EL (cell line): ENCODE results near the gene SCD5.

Experiments
- DNase-seq: peaks from one replicate; pipeline ENCODE4 v3.0.0-alpha.2; 2016

Gene SCD5

DNA sequence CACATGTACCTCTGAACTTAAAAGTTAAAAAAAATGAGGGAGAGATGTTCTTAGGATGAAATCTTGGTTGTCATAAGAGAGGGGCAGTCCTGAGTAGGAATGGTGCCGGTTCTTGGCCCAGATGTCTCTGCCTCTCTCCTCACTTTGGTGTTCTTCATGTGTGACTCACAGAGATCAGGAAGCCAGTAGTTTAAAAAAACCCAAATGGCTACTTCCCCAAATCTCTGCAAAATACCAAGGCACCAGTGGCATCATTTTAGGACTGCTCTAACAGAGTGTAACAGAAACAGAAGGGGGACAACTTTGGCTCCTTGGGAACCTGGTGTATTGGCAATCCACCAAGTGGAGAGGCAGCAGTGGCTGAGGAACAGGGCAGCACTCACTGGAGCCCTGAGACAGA lies 116.8 kb downstream of the SCD5 start:
- peak; percentile 6 for DNase-seq

DNA sequence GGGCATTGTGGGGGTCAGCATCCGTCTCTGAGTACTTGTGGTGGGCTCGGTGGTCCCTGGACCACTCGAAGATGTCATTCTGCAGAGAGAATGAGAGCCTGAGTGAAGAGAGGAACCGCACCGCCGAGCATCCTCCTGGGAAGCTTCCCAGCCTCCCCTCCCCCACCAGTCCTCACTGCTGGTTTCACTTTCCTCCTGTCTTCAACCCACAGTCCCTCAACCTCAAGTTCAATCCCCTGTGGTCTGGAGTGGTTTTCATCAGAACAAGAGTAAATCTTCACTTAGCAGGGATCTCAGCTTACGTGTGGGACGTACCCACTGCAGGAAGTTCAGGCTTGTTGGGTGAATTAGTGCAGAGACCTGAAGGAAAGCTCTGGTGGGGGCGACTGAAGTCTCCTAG lies 117.8 kb downstream of the SCD5 start:
- DNase-seq = no peak

DNA sequence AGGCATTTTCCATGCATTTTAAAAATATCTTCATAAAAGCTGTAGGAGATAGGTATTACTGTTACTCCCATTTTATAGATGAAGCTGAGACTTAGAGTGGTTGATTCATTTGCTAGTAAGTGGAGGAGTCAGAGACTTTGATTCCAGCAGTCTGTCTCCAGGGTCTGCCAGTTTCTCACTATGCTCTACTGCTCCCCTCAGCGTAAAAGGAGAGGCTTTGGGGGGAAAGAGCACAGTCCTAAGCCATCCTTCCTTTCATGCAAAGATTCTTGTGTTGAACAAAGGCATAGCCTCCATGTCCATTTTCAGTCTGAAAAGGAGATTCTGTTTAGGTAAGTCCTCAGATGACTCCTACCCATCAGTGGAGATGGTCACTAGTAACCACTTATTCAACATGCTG lies 119.1 kb downstream of the SCD5 start:
- no peak for DNase-seq

DNA sequence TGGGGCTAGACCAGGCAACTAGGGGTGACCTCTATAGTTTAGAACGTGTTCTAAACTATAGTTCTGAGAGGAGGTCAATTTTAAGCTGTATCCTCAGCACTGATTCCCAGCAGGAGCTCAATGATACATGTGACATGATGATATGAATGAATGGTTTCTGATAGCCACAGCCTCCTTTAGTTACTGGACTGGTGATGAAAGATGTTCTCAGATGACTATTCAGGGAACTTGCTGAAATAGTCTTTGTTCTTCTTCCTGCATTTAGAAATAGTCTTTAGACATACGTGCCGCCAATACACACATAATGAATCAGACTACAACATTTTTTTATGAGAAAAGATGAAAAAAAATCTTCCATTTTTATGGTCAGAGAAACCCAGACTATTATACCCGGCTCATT lies 120.5 kb downstream of the SCD5 start:
- no peak for DNase-seq

DNA sequence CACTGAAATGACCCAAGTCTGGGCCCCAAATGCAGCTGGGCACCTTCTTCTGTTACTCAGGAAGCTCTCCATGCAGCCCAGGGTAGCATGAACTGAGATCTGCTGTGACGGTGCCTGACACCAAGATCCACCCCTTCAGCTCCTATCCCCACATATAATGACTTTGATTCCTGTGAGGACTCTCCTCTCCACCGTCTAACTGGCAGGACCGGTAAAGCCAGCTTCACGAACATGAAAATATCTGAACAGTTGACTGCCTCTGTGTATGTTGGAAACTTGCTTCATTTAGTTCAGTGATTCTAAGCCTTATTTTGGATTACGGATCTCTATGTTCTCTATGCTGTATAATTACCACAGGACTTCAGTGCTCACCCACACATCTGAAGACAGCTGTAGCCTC lies 121.3 kb downstream of the SCD5 start:
- no peak for DNase-seq

DNA sequence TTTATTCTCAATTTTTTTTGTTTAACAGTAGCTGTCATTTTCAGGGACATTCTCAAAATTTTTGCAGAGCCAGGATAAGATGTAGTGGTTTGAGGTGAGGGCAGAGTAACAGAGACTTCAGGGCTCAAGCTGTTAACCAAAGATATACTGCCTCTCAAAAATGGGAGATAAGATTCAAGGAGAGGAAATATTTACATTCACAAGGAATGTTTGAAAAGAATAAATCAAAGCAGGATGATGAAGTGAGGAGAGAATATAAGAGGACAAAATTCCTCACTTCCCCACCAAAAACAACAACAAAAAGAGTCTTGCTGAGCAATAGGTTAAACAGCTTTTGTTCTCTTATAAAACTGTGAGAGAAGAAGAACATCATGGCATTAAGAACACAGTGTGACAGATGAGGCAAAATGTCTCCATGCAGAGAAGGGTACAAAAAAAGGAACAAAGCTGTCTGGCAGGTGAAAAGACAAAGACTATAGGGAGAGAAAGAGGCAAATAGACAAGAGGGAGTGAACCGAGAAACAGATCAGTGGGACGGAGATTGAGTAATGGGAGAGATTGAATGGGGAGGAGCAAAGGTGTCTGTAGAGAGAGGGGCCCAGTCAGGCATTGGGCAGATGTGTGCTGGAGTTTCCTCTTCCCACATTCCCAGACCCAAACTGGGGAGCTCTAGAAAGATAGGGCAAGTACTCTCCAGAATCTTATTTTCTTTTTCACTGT lies 130.7 kb downstream of the SCD5 start:
- DNase-seq = no peak

DNA sequence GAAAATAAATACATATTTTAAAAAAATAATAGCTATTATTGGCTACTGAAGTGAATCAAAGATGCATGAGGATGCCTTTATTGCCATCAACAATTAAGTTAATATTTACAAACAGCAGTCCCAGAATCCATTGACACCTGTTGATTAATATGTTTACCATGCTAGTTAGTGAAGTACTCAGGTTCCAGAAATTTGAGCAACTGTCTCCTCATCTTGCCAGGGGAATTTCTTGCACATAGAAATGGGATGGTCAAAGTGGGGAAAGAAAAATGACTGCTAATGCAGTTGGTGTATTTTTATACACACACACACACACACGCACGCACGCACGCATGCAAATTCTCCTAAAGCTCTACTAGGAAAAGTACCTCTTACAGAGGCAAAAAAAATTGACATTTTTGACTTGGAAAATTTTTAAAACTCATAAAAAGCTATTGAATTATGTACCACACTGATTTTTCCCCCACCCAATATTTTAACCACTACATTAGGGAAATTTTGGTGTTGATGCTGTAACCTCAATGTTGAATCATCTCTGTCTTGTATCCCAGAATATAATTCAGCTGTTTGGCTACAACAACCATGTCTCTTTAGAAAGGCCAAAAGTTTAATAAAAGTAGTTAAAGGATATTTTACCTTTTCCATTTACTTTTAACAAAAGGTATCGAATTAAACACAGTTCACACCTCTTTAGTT lies 131.5 kb downstream of the SCD5 start:
- DNase-seq = no peak

DNA sequence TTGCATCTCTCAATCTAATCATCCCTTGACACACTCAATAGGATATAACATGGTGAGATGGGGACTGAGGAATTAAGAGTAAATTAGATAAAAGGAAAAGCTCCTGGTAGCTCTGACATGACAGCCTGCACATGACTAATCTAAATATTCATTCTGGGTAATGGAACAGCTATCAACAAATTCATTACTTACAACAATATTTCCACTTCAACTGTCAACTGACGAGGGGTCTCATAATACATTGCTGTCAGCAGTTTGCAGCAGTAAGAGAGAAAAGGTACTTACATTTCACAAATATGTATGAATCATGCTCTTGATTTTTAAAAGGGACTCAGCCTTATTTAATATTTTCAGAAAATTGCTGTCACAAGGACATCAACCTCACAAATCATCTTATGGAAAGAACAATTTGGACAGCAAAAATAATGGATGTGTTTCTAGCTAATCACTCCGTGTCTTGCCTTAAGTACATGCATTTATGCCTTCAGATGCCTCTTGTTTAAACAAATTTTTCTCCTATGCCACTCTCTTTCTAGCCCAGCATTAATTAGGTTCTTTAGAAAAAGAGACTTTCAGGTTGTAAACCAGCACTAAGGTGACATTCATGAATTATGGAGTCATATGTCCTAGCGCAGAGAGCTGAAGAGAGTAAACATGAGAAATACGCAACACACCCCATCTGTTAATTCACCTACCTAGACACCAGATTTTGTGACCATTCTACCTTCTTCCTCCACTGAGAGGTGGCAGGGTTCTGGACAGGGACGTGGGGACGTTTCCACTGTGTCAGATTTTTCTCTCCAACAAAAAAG lies 137.2 kb downstream of the SCD5 start:
- DNase-seq = no peak

DNA sequence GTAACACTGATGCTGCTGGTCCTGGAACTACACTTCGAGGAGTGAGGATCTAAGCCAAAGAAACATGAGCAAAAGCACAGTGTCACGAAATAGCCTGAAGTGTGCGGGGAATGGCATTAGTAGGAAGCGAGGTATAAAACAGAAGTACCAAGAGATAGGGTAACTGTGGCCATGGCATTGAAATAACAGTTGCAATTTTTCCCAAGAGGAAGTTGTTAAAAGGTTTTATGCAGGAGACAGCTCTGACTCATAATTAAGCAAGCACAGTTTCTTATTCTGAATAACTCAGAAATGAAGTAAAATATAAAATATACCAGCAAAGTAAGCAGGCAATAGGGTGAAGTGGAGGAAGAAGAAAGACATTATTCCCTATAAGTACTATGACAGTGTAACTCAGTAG lies 146.5 kb downstream of the SCD5 start:
- peak; percentile 31 for DNase-seq

DNA sequence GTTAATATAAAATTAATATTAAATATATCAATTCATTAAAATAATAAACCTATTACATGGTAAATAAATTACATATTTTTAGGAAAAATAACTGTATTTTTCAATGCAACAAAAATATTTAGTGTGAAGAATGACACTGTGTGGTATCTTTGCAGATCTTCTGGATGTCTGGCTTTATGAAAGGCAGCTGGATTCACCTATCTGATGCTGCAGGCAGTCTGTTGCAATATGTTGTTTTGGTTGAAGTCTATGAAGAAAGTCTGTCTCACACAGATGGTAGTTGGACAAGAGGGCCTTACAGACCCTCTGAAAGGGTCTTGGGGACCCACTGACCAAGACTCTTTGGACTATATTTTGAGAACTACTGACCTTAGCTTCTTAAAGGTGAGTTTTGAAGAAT lies 147.7 kb downstream of the SCD5 start:
- DNase-seq = no peak

DNA sequence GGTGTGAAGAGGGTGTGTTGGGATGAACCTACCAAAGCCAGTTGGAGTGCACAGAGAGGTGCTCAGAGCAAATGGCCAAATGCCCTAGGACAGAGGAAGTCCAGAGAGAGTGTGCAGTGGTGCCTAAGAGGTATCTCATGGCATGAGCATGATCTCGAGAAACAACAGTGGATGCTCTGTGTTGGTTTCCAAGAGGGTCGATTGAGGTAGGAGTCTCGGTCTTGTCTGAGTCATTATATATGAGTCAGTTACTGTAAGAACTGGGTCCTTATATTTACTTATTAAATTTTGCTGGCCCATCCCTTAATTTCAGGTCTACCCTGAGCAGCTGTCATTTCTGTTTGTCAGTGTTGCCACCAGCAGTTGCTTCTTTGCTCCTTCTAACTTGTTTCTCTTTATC lies 150.2 kb downstream of the SCD5 start:
- peak; percentile 45 for DNase-seq

DNA sequence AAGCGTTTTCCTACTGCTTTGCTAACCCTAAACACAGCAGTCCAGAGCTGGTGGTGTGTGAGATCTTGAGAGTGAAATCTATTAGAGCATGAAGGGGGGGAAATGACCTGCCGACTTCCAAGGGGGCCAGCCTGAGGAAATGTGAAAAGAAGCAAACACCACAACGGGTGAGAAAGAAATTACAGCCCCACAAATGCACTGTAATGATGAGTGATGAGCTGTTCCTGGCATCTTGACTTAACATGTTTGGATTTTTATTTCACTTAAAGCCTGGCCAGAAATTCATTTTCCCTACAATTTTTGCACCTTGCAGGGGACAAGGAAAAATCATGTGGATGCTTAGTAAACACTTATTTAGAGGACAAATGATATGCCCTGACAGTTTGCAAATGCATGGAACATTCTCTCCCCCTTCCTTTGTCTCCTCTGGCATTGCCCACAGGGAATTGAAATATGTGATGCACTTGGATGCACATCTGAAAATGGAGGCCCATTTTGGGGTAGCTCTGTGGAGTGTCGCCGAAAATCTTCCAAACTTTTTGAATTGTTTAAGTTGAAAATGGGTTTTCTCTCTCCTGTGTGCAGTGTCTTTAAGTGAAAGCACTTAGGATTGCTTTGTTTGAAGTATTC lies 152.5 kb downstream of the SCD5 start:
- no peak for DNase-seq

DNA sequence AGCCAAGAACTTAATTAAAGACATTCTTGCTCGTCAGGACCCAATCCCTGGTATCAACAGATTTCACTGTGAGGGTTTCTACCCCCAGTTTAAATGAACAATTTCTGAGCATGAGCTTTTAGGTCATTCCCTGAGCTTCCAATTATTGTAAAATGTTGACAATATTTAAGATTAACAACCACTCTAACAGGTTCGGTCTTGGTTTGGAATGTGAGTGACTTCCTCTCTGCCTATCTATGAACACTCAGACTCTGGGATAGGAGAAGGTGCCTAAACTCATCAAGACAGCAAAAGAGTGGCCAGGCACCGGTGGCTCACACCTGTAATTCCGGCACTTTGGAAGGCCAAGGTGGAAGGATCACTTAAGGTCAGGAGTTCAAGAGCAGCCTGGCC lies 153.9 kb downstream of the SCD5 start:
- no peak for DNase-seq

DNA sequence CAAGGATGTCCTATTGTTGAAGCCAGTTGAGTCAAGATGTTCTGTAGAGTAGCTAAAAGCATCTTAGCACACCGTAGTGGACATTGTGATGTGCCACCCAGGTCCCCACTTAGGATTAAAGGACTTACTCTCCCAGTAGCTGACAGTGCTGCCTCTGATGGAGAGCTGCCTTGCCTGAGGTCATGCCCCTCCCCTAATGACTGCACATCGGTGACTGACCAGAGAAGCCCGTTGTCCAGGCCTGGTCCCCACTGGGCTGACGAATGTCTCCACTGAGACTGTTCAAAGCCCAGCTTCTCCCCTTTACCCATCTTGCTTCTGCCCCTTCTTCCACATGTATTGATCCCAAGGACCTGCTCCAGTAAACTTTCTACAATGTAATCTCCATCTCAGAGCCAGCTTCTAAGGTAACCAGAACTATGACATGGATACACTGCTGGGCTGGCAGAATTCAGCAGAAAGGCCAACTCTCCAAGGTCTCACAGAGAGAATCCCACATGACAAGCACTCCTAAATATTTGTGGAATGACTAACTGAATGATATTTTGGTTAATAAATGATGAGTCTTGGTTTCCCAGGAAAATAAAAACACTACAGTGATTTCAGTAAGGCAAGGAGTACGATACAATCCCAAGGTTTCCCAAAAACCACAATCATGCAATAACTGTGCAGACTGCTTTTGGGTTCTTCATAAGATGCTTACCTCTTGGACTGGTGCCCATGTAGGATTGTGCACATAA lies 154.4 kb downstream of the SCD5 start:
- DNase-seq = peak; percentile 75

DNA sequence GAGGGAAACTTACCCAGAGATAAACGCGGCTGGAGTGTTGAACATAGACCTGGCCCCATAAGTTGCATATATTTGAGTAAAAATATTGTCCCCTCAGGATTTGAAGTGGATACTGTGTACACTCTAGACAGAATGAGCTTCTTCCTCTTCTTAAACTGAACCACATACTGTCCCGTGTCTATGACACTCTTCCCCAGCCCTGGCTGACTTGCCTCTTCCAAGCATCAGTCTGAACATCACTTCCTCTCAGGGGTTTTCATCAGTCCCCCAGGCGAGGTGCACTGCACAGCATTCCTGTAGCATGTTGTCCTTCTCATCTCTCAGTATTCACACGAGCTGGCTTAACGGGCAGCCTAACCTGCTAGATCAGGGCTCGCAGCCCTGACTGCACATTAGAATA lies 156.3 kb downstream of the SCD5 start:
- no peak for DNase-seq

DNA sequence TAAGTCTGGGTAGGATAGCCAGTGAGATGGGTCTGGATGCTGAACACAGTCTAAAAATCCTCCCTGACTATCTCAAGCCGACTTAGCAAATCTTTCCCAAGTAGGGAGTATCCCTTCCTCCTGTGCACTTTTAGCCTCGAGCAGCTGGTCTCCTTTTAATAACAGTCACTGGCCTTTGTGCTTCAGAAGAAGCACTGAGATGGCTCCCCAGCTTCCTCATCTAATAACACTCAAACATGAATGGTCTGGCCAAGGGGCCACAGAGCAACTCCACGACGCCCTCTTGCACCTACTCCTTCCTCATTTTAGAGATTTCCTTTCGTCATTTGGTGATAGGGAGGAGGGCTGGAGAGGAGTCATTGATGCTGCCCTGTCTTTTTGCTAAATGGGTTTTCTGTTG lies 158.1 kb downstream of the SCD5 start:
- no peak for DNase-seq

DNA sequence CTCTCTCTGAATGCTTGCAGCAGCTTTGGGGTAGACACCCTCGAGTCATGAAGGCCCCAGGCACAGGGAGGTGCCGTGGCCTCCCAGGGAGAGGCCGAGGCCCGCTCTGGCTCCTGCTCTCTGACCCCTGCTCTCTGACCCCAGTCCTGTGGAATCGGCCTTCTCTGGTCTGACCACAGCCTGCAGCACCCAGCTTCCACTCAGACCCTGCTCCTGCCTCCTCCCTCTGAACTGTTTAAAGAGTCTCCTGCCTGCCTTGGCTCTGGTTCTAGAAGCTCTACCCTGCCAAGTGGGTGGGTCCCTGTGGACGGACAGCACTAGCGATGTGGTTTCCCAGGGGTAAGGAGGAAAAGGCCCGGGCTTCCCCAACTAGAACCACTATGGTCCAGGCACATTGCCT lies 158.6 kb downstream of the SCD5 start:
- DNase-seq = no peak

DNA sequence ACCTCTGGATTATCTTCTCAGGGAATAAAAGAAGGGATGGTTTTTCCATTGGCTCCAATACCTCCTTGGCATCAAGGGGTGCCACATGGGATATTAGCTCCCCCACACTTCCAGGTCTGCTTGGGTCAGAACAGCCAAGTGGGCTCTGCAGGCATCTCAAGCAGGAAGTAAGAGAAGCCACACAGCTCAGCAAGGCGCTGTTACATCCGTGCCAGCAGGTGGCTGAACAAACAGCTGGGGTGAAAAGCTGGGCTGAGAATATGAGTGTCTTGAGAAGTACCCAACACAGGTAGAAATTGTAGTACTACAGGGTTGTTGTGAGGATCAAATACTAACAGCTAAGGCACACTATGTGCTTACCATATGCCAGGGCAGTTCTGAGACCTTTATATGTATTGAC lies 160.1 kb downstream of the SCD5 start:
- no peak for DNase-seq

DNA sequence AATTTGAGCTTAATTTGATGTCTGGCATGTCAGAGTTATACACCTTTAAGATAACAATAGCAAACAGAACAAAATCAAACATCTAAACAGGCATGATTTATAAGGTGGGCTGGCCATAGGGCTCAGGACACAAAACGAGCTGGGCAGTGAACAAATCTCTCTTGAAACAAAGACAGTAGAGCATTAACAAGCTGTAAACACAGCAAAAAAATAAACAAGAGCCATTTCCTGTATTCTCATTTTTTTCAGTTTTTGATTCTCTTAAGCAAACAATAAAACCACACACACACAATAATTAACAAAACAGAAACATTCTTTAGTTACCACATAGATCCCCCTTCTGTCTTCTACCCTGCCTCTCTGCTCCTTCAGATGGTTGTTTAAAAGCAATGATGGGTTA lies 168.5 kb downstream of the SCD5 start:
- DNase-seq = no peak

DNA sequence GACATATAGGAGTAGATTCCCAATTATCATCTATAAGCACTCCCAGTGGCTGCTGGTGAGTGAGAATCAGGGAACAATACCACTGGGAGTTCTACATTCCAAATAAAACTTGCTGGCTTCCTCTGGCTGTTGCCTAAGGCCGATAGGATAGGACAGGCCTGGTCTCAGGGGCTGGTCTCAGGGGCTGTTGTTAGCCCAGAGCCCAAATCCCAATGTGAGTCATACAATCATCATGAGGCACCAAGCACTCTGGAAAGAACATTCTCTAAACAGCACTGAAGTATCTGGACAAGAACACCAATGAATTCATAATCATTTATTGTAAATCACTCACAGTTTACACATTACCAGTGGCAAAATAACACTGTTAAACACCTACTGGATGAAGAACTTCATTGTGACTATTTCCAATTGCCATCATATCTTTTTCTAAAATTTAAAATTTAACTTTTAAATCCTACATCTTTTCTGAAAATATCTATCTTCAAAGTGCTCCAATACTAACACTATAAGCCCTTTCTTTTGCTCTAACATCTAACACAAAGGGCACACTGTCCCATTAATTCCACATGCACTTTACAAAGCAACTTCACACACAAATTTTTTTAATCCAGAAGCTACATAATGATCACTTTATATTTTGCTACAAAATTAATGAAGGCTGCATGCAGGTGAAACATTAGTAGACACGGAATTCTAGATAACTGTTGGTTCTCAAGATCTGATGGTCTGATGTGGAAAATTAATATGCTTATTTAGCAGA lies 169.2 kb downstream of the SCD5 start:
- peak; percentile 56 for DNase-seq

DNA sequence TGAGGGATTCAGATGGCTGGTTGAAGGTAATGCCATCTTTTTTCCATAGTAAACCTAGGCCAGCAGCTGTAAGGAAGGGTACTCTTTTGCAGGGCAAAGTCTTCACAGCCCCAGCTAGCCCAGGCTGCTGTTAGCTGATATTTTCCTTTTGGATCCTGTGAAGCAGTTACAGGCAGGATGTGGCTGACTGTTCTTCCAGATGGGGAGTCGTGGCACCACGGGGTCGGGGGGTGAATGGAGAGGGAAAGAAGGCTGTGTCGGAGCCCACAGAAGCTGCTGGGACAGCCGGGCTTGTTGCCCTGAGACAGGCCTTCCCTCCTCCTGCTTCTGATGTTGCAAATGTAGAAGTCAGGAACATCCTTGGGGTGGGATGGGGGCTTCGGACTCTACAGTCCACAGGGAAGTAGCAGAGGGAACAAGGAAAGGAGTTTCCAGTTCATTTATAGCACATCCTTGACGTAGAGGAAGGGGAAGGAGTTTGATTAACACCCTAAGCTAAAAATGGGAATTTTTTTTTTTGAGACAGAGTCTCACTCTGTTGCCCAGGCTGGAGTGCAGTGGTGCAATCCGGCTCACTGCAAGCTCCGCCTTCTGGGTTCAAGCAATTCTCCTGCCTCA lies 172.2 kb downstream of the SCD5 start:
- no peak for DNase-seq

DNA sequence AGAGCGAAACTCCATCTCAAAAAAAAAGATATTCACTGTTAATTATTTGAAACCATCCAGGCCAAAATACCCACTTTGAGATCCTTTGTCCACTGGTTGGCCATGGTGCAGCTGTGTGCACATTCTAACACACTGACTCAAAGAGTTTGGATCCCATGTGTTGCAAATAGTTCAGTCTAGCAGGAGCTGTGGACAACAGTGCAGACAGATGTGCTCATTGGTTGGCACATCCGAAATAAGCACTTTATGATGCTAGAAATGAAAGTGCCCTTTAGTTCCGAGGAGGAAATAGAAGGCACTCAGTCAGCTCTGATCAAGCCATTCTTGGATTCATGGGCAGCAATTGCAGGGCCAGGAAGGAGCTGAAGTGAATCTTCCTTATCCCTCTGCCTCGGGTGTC lies 173.8 kb downstream of the SCD5 start:
- DNase-seq = no peak
